ENCODE results near the gene GHRL. TPM values are rescaled to one million over a fixed set of nuclear protein-coding genes. Genes with fewer than 3 reads are reported as not detected.

GHRL gene
- total RNA-seq, 1 donor from 2014 or later = not detected

GRCh38 chr3:10245081-10245712, 47.5 kb downstream of the GHRL start:
- H3K4me3 ChIP-seq (ENCODE audit: low read depth, low read length) = no peak overlapping the region
- TF ChIP-seq, protein P1, sequence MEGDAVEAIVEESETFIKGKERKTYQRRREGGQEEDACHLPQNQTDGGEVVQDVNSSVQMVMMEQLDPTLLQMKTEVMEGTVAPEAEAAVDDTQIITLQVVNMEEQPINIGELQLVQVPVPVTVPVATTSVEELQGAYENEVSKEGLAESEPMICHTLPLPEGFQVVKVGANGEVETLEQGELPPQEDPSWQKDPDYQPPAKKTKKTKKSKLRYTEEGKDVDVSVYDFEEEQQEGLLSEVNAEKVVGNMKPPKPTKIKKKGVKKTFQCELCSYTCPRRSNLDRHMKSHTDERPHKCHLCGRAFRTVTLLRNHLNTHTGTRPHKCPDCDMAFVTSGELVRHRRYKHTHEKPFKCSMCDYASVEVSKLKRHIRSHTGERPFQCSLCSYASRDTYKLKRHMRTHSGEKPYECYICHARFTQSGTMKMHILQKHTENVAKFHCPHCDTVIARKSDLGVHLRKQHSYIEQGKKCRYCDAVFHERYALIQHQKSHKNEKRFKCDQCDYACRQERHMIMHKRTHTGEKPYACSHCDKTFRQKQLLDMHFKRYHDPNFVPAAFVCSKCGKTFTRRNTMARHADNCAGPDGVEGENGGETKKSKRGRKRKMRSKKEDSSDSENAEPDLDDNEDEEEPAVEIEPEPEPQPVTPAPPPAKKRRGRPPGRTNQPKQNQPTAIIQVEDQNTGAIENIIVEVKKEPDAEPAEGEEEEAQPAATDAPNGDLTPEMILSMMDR (IDR thresholded peaks at IDR 0.05; ENCODE audit: insufficient read depth, low read length, poor library complexity, severe bottlenecking) = no peak
- H3K27me3 ChIP-seq (ENCODE audit: control insufficient read depth, insufficient read depth, low read length) = no peaks in the 10 kb centered on the region
- peaks cover 1% of the 10 kb centered on the region for H3K36me3 ChIP-seq (ENCODE audit: control insufficient read depth, insufficient read depth, low read length)
- no peak for DNase-seq (ENCODE audit: low read depth)

GRCh38 chr3:10244009-10244408, 48.7 kb downstream of the GHRL start:
- TF ChIP-seq, protein P1 (IDR thresholded peaks at IDR 0.05; ENCODE audit: insufficient read depth, low read length, poor library complexity, severe bottlenecking) = no peak
- peaks cover 1% of the 10 kb centered on the region for H3K36me3 ChIP-seq (ENCODE audit: control insufficient read depth, insufficient read depth, low read length)
- no peak overlapping the region for H3K4me3 ChIP-seq (ENCODE audit: low read depth, low read length)
- DNase-seq (ENCODE audit: low read depth) = no peak
- no peaks in the 10 kb centered on the region for H3K27me3 ChIP-seq (ENCODE audit: control insufficient read depth, insufficient read depth, low read length)

DNA sequence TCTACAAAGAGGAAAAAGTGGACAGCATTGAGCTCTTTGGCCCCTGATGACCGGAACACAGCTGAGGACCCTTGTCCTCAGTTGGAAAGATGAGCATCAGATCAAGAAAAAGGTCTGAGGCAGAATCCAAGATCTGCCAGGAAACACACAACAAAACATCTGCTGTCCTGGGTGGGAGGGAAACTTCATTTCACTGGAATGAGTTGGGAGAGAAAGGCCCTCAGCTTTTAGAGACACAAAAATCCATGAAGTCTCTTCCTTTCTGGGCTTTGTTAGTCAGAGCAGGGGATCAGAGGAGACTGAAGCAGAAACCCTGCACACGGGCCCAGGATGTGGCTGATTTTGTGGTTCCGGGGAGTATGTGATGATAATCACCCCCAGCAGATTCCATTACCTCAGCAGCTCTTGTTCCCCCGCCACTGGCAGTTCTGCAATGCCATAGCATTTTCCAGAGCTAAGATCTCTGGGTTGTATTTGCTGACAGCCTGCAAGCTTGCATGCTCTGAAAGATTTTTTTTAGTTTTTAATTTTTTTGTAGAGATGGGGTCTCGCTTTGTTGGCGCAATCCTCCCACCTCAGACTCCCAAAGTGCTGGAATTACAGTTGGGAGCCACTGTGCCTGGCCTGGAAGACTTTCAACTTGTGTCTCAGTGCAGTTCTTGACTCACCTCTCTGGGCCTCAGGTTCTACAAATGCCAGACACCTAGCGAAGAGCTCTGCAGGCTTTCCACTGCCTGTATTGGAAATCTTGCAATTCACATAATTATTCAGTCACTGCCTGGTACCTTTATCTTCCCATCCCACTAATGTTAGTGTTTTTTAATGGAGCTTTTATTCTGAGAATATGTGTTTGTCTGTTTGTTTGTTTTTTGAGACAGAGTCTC, 50.3 kb downstream of the GHRL start:
- peak; percentile 32 for DNase-seq (ENCODE audit: low read depth)
- Histone ChIP-seq H3K27me3 (ENCODE audit: control insufficient read depth, insufficient read depth, low read length) (no peaks in the 10 kb centered on the region), H3K36me3 (ENCODE audit: control insufficient read depth, insufficient read depth, low read length) (peaks cover 1% of the 10 kb centered on the region), H3K4me3 (ENCODE audit: low read depth, low read length) (no peak overlapping the region)
- TF ChIP-seq, protein P1 (IDR thresholded peaks at IDR 0.05; ENCODE audit: insufficient read depth, low read length, poor library complexity, severe bottlenecking) = no peak

DNA sequence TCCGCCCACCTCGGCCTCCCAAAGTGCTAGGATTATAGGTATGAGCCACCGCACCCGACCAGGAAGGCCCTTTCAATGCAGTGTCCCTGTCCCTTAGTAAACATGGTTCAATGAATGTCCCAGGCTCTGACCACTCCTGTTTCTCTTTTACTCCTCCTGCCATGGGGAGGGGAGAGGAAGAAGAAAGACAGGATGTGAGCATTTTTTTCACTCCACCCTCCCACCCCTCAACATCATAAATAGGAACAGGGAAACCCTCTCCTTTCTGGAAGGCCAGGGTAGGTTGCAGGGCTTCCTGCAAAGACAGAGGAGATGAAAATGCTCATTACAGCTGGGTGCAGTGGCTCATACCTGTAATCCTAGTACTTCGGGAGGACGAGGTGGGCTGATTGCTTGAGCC, 51.9 kb downstream of the GHRL start:
- peaks cover 1% of the 10 kb centered on the region for H3K36me3 ChIP-seq (ENCODE audit: control insufficient read depth, insufficient read depth, low read length)
- no peaks in the 10 kb centered on the region for H3K27me3 ChIP-seq (ENCODE audit: control insufficient read depth, insufficient read depth, low read length)
- TF ChIP-seq, protein P1 (IDR thresholded peaks at IDR 0.05; ENCODE audit: insufficient read depth, low read length, poor library complexity, severe bottlenecking) = no peak
- DNase-seq (ENCODE audit: low read depth) = no peak
- no peak overlapping the region for H3K4me3 ChIP-seq (ENCODE audit: low read depth, low read length)

- no peak for DNase-seq (ENCODE audit: low read depth)
- H3K4me3 ChIP-seq (ENCODE audit: low read depth, low read length) = no peak overlapping the region
- H3K36me3 ChIP-seq (ENCODE audit: control insufficient read depth, insufficient read depth, low read length) = peaks cover 1% of the 10 kb centered on the region
- no peaks in the 10 kb centered on the region for H3K27me3 ChIP-seq (ENCODE audit: control insufficient read depth, insufficient read depth, low read length)
- TF ChIP-seq, protein P1 (IDR thresholded peaks at IDR 0.05; ENCODE audit: insufficient read depth, low read length, poor library complexity, severe bottlenecking) = no peak
Observed at GRCh38 chr3:10238345-10239183, 54.2 kb downstream of the GHRL start.

Other genes starting within 250 kb of the GHRL start
- gene FANCD2OS, start 184.7 kb downstream of the GHRL start, total RNA-seq = not detected in 2 replicates
- 117 and 128 TPM in 2 replicates for gene BRK1, start 177.3 kb downstream of the GHRL start, total RNA-seq
- gene VHL, start 151.2 kb downstream of the GHRL start, total RNA-seq = 60.8 and 69.7 TPM in 2 replicates
- 65.5 and 72.8 TPM in 2 replicates for gene IRAK2, start 128.0 kb downstream of the GHRL start, total RNA-seq
- 14.8 and 16.4 TPM in 2 replicates for gene TATDN2, start 44.5 kb downstream of the GHRL start, total RNA-seq
- 167 and 175 TPM in 2 replicates for gene SEC13, start 28.2 kb upstream of the GHRL start, total RNA-seq
- not detected in 2 replicates for gene ATP2B2, start 212.6 kb upstream of the GHRL start, total RNA-seq

All from kidney epithelial cell (primary cell).